A204.1 (cell line): ENCODE measurements around the gene SERPINF2.
A peak's percentile ranks its signal among the peaks of the same experiment; 100 is the strongest.
"Not testable (repeated sequence)": the region's sequence is repeated elsewhere in the genome, so short reads cannot be mapped to it uniquely, and the experiment has no call there.

Experiments used
- FAIRE-seq: peaks from 2 replicates; lab custom pipeline; 2012; peaks lifted over from hg19 to GRCh38; lab: Jason Lieb, UNC

The SERPINF2 gene

DNA sequence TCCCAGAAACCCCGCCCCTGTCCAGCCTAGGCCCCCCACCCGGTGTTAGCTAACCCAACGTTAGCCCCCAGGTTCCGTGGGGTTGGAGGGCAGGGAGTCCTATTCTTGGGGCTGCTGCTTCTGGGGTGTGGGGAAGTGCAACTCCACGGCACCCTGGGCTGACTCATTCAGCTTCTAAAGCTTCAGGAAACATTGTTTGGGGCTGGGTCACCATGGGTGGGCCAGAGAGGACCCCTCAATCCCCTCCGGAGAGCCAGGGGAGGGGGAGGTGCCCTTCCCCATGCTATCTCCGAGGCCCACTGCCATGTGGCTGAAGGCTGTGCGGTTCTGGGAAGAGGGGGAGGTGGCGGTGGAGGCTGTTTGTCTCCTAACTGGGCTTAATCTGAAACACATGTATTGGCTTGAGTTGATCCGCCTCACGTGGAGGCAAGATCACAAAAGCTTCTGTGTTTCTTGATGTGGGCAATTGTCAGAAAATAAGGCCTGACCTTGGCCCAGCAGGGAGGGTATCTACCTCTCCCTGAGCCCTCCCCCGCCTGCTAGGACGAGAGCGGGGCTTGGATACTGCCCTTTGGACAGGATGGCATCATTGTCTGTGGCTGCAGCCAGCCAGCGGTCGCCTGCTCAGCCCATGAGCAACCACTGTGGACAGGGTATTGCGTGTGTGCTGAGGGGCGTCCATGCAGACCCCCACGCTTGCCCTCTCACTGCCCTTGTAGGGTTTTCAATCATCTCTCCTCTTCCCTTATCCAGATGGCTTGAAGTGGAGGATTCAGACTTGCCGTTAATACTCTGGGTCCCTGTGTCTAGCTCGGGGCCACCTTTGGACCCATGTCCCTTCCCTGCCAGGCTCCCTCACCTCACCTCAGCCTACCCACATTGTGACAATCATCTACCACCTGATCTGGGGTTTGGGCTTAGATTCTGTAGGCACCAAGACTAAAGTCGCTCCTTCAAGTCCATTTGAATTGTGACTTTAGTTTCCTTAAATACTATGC, 20.5 kb downstream of the SERPINF2 start:
- FAIRE-seq, result no peak

DNA sequence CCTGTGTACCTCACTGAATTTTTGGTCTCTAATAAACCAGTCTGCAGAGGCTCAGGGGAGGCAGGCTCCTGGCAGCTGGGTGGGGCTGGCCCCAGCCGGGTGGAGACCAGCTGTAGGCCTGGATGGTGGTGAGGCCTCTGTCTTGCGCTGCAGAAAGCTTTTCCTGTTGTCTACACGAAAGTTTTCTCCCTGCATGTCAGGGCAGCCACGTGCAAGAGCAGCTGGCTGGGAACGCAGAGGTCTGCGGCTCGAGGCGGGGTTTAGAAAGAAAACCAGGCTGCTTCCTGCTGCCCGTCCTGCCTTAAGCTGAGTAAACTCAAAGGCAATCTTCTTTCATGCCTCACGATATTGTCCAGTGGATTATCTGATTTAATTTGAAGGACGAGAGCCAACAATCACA, 21.6 kb downstream of the SERPINF2 start:
- FAIRE-seq, result no peak

DNA sequence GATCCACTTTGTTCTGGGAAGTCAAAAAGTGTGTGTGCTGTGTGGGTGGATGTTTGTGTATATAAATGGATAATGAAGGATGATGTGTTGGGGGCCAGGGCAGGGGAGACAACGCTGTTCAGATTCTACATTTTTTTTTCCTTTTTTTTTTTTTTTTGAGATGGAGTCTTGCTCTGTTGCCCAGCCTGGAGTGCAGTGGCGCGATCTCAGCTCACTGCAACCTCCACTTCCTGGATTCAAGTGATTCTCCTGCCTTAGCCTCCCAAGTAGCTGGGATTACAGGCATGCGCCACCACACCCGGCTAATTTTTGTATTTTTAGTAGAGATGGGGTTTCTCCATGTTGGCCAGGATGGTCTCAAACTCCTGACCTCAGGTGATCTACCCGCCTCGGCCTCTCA, 22.0 kb downstream of the SERPINF2 start:
- FAIRE-seq, result not testable (repeated sequence)

DNA sequence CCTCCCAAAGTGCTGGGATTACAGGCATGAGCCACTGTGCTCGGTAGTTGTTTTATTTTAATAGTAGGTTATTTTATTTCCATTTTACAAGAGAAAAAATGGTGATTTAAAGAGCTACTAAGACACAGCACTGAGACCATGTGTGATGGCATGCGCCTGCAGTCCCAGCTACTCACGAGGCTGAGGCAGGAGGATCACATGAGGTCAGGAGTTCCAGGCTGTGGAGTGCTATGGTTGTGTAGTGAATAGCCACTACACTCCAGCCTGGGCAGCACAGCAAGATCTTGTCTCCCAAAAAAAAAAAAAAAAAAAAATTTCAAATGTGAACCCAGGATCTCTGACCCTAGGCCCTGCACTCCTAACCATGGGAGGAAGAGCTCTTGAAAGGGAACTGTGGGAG, 22.9 kb downstream of the SERPINF2 start:
- FAIRE-seq, result no peak

DNA sequence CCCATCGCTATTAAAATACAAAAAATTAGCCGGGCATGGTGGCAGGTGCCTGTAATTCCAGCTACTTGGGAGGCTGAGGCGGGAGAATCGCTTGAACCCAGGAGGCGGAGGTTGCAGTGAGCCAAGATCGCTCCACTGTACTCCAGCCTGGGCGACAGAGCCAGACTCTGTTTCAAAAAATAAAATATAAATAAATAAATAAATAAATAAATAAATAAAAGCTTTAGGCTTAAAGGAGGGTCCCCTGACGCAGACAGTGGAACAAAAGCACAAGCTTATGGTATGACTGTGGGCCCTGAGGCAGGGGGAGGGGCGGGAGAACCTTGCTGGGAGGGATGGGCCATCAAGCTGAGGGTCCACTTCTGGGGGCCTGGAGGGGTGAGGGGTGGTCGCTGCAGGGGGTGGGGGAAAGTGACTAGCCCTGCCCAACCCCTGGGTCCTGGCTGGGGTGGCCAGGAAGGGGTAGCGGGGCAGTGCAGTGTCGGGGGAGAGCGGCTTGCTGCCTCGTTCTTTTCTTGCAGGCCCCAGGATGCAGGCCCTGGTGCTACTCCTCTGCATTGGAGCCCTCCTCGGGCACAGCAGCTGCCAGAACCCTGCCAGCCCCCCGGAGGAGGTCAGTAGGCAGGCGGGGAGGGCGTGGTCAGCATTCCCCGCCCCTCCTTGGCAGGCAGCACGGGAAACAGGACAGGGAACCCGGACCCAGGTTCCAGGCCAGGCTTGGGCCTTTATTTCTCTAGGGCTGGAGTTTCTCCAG, 23.9 kb downstream of the SERPINF2 start:
- FAIRE-seq, result no peak

DNA sequence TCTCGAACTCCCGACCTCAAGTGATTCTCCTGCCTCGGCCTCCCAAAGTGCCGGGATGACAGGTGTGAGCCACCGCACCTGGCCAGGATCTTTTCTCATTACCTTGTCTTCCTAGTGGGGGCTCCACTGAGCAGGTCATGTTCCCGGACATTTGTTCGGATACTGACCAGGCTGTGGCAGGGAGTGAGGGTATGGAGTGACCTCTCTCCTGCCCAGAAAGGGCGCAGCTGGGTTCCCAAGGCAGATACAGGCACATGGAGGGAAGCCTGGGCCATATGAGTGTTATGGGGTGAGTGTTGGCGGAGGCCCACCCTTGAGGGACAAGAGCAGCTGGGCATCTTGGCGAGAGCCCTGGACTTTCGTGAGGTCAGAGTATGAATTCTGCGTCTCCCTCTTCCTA, 24.7 kb downstream of the SERPINF2 start:
- no peak for FAIRE-seq

DNA sequence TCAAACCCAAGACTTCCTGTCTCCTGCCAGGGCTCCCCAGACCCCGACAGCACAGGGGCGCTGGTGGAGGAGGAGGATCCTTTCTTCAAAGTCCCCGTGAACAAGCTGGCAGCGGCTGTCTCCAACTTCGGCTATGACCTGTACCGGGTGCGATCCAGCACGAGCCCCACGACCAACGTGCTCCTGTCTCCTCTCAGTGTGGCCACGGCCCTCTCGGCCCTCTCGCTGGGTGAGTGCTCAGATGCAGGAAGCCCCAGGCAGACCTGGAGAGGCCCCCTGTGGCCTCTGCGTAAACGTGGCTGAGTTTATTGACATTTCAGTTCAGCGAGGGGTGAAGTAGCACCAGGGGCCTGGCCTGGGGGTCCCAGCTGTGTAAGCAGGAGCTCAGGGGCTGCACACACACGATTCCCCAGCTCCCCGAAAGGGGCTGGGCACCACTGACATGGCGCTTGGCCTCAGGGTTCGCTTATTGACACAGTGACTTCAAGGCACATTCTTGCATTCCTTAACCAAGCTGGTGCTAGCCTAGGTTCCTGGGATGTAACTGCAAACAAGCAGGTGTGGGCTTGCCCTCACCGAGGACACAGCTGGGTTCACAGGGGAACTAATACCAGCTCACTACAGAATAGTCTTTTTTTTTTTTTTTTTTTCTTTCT, 27.3 kb downstream of the SERPINF2 start:
- FAIRE-seq, result no peak

DNA sequence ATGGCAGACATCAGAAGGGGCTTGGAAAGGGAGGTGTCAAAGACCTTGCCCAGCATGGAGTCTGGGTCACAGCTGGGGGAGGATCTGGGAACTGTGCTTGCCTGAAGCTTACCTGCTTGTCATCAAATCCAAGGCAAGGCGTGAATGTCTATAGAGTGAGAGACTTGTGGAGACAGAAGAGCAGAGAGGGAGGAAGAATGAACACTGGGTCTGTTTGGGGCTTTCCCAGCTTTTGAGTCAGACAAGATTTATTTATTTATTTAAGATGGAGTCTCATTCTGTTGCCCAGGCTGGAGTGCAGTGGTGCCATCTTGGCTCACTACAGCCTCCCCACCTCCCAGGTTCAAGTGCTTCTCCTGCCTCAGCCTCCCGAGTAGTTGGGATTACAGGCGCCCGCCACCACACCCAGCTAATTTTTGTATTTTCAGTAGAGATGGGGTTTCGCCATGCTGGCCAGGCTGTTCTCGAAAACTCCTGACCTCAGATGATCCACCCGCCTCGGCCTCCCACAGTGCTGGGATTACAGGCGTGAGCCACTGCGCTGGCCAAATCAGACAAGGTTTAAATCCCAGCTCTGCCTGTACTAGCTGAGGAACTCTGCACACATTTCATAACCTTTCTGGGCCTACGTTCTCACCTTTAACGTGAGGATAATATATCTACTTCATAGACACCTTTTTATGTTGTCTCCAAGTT, 30.5 kb downstream of the SERPINF2 start:
- FAIRE-seq, result not testable (repeated sequence)

DNA sequence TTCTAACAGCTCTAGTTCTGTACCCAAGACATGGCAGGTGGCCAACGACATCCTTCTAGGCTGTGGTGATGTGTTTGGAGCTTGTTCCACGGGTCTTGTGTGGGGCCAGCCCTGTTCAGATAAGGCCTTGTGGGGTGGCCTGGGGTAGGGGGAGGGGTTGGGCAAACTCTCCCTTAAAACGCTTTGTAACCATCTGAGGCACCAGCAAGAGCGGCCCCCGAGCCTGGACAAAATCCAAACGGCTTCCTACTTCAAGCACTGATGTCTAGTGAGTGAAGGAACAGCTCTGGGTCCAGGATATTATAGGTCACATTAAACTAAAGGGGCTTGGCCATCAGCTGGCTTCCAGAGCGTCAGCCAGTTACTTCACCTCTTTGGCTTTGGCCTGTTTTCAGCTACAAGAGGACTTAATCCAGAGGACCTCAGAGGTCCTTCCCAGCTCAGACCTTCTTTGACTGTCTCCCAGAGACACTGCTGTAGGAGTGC, 31.1 kb downstream of the SERPINF2 start:
- FAIRE-seq, result no peak

DNA sequence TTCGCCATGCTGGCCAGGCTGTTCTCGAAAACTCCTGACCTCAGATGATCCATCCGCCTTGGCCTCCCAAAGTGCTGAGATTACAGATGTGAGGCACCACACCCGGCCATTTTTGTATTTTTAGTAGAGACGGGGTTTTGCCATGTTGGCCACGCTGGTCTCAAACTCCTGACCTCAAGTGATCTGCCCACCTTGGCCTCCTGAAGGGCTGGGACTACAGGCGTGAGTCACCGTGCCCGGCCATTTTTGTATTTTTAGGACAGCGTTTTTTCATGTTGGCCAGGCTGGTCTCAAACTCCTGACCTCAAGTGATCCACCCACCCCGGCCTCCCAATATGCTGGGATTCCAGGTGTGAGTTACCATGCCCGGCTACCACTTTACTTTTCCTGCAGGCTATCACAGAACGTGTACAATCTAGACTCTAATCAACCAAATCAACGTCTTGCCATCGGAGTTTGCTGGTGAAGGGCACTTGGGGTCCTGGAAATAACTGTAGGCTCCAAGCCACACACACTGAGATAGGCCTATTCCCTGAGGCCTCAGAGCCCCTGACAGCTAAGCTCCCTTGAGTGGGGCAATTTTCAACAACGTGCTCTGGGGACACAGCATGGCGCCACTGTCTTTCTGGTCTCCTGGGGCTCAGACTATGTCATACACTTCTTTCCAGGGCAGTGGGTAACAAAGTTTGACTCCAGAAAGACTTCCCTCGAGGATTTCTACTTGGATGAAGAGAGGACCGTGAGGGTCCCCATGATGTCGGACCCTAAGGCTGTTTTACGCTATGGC, 31.9 kb downstream of the SERPINF2 start:
- no peak for FAIRE-seq

DNA sequence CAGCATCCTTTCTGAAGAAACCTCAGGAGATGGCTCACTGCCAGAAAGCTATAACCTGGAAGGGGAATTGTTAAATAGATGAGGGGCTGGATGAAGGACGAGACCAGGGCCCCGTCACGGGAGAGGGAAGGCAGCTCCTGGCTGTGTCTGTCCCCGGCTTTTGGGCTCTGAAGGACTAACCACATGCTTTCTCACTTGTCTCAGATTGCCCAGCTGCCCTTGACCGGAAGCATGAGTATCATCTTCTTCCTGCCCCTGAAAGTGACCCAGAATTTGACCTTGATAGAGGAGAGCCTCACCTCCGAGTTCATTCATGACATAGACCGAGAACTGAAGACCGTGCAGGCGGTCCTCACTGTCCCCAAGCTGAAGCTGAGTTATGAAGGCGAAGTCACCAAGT, 33.7 kb downstream of the SERPINF2 start:
- FAIRE-seq, result no peak

DNA sequence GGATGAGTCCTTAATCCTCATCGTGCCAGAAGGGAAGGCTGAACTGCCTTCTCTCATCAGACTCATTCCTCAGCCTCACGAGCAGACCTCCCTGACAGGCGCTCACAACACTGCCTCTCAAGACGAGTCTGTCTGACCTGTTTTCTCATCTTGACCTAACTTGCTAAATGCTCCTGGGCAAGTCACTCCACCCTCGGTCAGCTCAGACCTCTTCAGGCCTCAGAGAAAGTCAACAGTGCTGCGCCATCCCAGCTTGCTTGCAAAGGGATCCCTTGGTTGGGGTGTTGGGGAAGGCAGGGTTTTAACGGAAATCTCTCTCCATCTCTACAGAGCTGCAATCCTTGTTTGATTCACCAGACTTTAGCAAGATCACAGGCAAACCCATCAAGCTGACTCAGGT, 34.2 kb downstream of the SERPINF2 start:
- FAIRE-seq, result no peak

DNA sequence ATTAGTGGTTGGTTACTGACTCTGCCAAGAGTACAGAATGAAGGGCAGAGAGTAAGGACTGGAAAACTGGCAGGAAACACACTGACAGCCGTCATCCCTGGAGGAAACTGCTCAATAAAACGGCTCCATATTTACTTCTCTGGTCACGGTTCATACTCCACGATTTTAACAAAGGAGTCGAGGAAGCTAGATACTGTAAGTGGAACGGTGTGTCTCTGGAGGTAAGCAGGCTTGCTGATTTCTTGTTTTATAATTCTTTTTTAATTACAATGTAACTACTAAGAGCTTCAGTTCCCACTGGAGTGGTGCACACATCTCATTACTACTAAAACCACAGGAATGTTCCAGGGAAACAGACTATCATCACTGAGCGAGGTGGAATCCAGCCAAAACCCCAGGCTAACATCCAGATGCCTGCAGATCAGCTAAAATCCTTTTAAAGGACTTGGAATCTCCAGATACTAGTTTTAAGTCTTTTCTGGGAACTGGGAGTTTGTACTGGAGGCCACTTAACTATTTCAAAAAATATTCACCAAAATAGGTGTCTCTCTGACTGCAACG, 37.0 kb downstream of the SERPINF2 start:
- no peak for FAIRE-seq

DNA sequence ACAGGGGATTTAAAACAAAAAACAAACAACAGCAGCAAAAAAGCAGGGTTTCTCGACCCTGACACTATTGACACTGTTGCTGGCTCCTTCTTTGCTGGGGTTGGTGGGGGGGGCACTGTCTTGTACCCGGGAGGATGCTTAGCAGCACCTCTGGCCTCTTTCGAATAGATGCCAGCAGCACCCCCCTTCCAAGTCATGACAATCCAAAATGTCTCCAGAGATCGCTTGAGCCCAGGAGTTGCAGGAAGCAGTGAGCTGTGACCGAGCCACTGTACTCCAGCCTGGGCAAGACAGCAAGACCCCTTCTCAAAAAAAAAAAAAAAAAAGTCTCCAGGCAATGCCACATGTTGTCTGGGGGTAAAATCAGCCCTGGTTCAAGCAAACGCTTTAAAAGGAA, 39.5 kb downstream of the SERPINF2 start:
- FAIRE-seq, result no peak

DNA sequence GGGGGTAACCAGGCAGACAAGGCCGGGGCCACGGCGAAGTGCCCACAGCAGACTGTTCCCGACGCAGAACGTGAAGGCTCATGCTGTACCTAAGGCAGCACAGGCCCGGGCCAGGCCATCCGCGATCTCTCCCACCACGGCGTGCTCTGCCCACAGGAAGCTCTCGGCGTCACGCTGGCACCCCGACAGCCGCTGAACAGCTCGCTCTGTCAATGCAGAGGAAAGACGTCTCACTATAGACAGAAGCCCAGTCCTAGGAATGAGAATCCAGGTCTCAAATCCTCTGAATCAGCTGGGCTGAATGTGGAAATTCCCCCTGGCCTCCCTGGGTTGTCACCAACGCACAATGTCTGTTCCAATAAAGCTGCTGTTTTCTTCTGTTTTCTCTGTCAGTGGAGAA, 40.6 kb downstream of the SERPINF2 start:
- FAIRE-seq, result no peak

DNA sequence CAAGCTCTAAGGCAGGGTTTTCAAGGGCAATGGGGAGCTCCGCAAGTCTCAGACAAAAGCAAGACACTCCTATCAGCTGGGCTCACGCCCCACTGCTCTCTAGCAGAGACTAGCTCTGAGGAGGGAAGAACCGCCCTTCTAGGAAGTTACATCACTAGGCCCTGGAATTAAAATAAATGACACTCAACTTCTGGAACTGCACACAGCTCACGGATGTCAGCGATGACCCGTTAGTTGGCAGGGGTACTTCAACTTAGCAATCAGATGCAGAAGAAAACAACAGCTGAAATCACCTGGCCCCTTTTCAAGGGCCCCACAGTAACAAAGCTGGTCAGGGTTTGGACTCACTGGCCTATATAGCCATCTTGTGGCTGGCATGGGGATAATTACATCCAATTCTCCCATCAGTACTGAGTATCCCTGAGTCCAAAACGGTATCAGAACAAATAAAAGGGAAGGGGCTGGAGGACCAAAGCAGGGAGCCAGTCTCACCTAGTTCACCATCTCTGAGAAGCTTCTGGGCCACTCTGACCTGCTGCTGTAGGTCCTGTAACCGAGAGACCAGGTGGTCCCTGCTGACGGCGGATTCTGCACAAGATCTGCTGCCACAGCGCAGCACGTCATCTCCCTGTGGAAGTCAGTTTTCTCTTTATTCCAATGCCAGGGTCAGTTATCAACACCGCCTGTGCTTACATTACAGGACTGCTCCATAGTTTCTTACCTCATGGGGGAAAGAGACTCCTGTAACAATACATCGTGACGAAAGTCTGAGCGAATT, 41.4 kb downstream of the SERPINF2 start:
- FAIRE-seq, result no peak

DNA sequence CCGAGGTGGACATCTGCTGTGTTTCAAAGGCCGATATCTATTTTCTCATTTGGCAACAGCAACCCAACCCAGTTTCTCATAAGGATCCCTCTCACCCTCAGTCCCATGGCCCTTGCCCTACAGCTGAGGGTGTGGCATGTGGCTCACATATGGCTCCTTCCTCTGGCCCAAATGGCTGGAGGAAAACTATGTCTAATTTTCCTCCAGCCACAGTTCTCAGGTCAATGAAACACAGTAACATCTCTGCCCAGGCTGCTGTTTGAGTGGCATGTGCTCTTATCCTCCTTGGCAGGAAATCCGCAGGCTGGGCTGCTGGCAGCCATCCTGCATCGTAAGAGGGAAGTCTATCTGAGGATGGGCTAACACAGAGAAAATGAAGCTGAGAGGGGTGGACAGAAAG, 43.3 kb downstream of the SERPINF2 start:
- FAIRE-seq, result no peak

DNA sequence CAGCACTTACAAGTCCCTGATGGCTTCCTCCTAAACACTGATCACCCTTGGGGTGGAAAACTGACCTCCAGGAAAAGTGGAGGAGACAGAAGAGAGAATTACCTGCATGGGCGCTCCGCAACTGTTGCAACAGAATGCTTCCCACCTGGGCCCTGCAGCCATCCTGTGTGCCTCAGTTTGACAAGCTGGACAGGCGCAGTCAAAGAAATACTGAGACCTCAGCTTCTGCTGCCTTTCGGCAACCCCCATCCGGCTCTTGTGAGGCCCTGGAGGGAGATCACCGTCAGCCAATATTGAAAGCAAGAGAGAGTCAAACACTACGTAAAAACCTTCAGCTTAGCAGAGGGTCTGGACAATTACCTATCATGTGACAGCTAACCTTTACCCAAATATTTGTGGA, 44.0 kb downstream of the SERPINF2 start:
- no peak for FAIRE-seq

DNA sequence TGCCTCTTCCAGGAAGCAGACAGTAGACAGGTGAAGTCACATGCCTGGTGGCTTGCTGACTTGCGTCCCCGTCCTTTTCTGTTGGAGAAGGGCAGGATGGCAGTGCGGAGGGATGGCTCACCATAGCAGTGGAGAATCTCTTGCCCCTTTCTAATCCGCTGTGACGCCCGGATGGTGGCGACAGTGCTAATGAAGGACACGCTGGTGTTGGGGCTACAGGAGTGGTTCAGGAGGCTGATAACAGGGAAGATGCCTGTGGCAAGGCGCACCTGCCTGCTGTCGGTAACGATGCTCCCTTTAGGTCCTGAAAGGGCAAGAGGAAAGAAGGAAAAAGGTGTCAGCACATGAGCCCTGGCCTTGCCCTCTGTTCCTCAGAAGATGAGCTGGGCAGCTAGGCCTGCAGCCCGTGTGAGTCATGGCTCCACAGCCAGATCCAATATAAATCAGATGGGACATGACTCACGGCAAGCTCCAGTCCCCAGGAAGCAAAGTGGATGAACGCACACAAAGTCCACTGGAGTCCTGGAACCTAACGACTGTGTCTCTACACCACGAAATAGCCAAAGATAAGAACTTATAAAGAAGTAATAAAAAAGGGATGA, 44.7 kb downstream of the SERPINF2 start:
- peak; percentile 57 for FAIRE-seq

DNA sequence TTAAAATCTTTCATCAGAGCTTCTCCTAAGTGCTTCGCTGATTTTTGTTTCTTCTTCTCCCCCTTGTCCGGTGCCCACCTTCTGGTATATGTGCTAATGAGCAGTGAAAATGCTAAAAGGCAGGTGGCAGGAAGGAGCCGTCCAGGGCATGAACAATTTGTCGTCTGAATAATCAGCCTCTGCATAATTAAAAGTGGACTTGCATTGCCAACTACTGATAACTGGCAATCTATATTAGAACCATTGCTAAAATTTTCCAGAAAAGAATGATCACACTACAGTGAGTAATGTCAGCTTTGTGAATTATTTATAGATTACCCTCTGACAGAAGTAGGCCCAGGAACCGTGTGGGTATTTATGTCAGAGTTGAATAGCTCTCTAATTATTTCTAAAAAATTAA, 47.3 kb downstream of the SERPINF2 start:
- no peak for FAIRE-seq
